22Rv1 (cell line): ENCODE data around the gene MTFR1L.

Source experiments
- ZFX ChIP-seq: fragments of 450-650 bp; IDR thresholded peaks from 2 replicates; pipeline ENCODE4 v1.6.1; 2017; ENCODE audit warnings: antibody characterized with exemption, borderline replicate concordance
- TF ChIP-seq, protein P1 (sequence below): fragments of 450-650 bp; IDR thresholded peaks from 2 replicates; pipeline ENCODE4 v1.5.1; 2017; ENCODE audit warnings: mild to moderate bottlenecking

DNA sequence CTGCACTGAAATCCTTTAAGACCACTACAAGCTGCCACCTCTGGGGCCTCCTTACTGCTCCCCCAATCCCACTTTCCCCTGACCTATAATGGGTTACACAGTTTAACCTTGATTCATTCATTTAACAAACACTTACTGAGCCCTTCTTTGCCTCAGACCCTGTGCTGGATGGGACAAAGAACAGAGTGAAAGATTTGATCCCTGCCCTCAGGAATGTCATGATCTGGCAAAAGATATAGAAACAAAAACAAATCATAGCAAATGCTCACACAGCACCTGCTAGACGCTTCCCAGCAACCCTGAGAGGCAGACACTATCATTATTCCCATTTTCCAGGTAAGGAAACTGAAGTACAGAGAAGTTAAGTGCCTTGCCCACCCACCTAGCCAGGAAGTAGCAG, 46.5 kb downstream of the MTFR1L start:
- TF ChIP-seq, protein P1, sequence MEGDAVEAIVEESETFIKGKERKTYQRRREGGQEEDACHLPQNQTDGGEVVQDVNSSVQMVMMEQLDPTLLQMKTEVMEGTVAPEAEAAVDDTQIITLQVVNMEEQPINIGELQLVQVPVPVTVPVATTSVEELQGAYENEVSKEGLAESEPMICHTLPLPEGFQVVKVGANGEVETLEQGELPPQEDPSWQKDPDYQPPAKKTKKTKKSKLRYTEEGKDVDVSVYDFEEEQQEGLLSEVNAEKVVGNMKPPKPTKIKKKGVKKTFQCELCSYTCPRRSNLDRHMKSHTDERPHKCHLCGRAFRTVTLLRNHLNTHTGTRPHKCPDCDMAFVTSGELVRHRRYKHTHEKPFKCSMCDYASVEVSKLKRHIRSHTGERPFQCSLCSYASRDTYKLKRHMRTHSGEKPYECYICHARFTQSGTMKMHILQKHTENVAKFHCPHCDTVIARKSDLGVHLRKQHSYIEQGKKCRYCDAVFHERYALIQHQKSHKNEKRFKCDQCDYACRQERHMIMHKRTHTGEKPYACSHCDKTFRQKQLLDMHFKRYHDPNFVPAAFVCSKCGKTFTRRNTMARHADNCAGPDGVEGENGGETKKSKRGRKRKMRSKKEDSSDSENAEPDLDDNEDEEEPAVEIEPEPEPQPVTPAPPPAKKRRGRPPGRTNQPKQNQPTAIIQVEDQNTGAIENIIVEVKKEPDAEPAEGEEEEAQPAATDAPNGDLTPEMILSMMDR = no peak
- TF ChIP-seq ZFX = no peak
